ENCODE measurements around the gene TENM3.

TENM3 gene

DNA sequence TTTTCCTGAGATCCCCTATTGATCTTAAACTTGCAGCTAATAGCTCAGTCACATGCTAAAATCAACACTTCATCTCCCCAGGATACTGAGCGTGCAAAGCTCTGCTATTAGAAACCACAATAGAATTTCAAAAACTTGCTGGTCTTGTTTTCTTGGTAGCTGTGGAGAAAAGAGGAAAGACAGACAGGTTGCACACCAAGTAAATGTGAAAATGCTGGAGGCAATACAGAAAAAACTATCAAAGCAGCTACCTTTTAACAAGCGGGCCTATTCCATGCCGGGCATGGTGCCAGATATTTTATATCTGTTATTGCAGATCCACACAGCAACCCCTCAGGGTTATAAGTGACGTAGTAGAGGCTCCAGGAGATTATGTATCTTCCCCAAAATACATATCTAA, 502.0 kb downstream of the TENM3 start:
- DNase-seq (ENCODE audit: low spot score), result no peak

DNA sequence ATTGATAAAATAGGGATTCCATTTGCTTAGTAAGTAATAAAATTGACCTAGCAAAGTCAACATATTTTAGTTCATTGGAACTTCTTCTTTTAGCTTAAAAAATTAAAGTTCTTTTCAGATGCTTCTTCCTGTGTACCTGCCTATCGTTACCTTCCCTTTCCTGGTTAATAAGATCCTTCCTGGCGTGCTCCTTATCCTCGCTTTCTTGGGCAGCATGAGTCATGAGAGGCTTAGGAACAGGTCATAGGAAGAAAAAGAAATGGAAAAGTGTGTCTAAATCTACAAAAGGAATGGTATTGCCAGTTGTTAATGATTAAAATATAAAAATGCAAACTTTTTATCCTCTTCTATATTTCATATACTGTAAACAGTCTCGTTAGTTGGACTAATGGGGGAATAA, 503.7 kb downstream of the TENM3 start:
- DNase-seq (ENCODE audit: low spot score), result no peak

DNA sequence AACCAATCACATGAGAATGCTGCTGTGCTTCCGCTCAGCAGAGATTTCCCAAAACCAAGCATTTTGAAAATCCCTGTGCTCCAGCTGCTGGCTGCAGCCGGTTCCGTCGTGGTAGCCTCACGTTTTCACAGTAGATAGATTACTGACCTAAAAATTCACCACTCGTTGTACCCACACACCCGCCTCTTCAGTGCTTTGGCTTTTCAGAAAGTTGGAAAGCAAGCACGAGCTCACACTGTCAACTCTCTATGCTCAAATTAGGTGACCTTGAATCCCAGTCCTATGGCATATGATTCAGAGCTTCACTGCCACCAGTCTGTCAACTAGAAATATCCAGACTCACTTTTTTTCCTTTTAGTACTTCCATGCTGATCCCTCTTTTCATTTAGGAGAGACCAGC, 505.1 kb downstream of the TENM3 start:
- no peak for DNase-seq (ENCODE audit: low spot score)

DNA sequence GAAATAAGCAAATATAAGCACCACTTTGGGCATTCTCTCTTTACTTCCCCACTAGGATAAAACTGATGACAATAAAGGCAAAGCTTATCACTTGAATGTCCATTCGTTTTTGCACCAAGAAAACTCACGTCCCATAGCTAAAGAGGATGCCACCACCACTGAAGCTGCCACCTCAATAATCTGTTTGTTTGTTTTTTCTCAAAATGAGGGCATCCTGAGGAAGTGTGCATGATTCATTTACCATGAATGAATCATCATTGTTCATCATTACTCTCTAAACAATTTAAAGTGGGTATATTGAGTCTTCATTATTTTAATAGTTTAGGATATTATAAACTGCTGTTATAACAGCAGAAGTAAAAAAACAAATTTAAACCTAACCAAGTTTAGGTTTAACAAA, 505.7 kb downstream of the TENM3 start:
- DNase-seq (ENCODE audit: low spot score), result peak; percentile 83

DNA sequence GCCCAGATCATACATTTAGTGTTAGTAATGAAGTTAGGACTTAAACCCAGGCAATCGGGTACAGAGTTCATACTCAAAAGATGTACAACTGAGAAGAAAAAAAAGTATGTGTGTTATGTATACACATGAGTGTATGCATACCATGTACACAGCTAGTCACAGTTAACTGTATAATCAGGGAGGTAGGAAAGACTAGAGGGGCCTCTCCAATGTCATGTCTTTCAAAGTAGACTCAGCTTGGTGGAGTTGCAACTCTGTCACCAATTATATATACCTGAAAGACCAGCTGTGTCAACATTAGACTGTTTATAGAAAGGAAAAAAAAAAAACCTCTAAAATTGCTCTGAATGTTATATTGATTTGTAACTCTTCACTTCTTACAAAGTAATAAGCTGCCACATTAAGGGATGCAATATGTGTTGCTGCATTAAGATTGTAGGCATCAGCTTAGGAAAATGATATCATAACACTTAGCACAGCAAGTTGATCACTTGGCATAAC, 506.5 kb downstream of the TENM3 start:
- no peak for DNase-seq (ENCODE audit: low spot score)

DNA sequence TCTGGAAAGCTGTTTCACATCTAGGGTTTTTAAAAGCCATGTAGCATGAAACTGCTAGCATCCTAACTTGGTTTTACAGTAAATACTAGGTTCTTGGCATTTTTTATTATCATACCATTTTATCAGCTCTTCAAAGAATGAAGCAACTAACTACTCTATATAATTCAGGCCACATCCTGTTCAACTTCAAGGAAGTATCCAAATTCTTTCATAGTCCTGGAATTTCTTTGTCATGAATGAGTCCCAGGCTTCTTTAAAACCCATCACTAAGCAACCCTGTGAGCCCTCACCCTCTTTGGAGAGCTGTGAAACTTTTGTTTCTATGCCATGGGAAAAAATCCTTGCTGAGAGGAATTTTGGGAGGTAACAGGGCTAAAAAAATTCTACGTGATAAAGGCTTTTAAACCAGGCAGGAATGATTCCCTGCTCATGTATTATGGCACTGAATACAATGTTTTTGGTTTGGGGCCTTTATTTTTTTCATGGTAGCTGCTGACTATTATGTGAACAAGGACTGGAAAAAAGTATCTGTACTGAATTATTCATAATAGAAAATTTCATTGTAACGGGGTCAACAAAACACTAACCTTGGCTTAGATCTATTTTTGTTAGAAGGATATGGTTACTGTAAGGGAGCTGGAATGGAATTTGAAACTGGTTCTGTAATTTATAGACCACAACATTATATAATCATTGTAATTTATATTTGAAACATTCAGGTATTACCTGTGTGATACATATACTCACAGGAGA, 509.1 kb downstream of the TENM3 start:
- DNase-seq (ENCODE audit: low spot score), result peak; percentile 82

DNA sequence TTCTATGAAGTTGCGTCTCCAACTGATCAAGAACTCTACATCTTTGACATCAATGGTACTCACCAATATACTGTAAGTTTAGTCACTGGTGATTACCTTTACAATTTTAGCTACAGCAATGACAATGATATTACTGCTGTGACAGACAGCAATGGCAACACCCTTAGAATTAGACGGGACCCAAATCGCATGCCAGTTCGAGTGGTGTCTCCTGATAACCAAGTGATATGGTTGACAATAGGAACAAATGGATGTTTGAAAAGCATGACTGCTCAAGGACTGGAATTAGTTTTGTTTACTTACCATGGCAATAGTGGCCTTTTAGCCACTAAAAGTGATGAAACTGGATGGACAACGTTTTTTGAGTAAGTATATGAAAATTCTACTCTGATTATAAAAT, 511.7 kb downstream of the TENM3 start:
- no peak for DNase-seq (ENCODE audit: low spot score)

DNA sequence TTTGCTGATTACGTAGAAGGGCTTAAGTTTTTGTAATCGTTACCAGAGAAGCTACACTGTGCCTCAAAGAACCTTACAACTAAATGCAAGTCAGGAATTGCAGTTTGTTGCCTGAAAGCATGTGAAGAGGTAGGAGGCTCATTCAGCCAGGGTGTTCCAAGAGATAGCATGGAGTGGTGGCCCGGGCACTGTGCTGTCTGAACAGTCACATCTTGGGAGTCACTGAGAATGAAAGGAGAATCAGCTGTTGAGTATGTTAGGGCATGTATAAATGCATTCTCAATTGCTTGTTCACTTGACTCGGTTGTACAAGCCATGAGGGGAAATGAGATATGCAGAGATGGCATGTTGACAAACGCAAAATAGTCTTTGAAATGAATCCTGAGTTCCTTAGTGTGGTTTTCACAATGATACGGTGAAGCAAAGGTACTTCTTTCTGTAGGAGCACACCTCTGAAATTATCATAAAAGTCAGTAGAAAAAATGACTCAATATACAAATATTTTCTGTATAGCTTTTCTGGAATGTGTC, 513.0 kb downstream of the TENM3 start:
- DNase-seq (ENCODE audit: low spot score), result no peak

DNA sequence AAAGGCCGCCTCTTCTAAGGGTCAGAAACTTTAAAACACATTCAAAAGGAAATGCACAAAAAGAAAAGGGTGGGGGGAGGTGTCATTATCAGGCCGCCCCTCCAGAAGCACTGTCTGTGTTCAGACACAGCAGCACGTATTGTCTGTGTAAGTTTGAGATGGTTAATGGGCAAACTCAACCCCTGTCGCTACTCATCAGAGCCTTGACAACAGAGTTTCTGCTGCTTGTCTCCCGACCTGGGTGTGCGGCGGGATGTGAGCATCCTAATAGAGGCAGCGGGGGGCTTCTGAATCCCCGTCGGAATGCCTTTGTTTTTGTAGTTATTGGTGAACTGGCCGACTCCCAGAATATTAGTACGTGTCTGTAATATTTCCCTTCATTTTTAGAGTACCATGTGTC, 515.1 kb downstream of the TENM3 start:
- DNase-seq (ENCODE audit: low spot score), result no peak

DNA sequence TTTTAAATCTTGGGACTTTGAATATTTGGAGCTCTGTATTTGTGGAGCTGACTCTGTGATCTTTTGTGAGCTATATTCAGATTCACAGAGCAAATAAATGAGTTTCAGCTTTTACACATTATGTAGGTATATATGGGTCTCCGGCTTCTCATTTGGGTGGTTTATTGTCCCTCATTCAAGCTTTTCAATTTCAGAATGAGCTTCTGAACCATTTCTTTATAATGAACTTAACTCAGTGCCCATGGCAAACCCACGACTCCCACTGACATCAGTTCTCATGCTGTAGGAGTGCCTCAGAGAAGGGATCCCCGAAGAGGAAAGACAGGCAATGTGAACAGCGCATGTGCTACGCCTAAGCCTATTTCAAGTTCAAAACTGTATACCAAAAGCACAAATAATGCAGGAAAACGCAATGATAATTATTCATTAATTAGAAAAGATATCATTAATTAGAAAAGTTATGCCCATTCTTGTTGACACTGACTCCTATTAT, 517.4 kb downstream of the TENM3 start:
- DNase-seq (ENCODE audit: low spot score), result no peak

DNA sequence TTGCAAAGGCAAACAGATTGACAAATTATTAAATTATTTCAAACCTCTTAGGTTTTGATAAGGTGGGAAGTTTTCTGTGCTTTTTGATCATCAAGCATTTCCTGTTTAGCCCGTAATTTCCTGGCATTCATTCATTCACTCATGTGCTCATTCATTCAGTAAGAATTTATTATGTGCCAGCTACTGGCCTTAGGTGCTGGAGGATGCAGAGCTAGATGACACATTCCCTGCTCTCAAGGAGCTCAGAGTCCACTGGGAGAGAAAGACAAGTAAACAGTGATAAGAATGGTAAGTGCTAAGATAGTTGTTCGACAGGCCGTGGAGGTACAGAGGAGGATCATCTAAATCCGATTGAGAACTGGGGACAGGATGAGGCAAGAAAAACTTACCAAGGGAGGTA, 520.9 kb downstream of the TENM3 start:
- peak; percentile 48 for DNase-seq (ENCODE audit: low spot score)

DNA sequence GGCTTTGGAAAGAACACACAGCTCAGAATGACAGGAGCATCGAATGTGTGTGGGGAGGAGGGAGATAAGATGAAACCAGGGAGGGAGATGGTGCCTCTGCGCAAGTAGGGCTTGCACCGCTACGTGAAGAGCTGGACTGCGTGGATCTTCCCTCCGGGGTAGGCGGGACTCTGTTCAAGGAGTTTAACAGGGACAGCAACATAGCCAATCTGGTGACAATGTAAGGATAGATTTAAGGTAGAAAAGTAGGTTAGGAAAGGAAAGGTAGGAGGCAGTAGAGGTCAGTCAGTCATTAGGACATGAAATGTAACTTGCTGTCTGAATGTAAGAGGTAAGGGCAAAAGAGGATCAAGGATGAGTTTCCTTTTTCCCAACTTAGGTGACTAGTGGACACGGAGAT, 521.4 kb downstream of the TENM3 start:
- DNase-seq (ENCODE audit: low spot score), result no peak

DNA sequence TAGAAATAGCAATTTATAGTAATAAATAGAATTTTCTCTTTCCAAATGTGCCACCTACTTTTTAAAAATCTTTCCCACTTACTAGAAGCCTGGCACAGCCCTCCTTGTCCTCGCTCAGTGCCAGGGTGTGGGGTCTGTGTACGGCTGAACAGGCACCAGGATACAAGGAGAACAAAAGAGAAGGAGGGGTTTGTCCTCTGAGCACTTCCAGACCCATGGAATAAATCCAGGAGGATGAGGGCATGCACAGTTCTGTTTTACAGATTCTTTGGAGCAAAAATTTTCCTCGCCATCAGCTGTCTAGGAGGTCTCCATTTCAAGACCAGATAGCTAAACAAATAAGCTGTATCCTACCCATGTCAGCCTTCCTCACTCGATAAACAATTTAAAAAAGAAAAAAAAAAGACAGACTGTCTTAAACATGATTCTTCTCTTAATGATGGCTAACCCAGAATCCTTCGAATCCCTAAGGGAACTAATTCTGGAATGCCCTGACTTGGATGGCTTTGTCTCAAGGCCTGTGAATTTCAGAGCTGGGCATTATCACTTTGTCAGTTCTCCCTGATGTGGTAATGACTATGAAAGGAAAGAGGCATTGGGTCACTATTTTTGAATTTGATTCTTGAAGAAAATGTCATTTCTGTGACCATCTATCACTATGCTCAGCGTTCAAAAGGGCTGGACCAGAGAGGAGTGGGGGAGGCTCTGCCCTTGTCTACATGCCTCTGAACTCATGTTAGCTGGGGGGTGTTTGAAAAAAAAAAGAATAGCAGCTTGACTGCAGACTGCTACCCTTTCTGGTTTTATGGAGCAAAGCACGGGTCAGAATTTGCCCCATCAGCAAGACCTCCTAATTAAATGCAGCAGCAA, 523.0 kb downstream of the TENM3 start:
- no peak for DNase-seq (ENCODE audit: low spot score)

DNA sequence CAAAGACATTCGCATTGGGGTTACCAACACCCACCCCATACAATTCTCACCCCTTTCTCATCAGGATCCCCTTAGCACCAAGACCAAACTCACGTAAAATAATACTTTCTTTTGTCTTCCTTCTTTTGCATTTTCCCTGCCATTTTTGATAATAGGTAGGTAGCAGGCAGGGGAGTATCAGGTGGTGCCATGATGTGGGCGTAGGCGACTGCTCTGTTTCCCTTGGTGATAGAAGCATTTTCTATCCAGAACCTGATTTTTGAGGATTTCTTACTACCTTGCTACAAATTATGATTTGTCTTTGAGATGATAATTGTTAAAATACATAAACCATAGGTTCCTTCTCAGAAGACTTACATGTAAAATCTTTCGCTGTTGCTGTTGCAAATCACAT, 523.7 kb downstream of the TENM3 start:
- DNase-seq (ENCODE audit: low spot score), result no peak

DNA sequence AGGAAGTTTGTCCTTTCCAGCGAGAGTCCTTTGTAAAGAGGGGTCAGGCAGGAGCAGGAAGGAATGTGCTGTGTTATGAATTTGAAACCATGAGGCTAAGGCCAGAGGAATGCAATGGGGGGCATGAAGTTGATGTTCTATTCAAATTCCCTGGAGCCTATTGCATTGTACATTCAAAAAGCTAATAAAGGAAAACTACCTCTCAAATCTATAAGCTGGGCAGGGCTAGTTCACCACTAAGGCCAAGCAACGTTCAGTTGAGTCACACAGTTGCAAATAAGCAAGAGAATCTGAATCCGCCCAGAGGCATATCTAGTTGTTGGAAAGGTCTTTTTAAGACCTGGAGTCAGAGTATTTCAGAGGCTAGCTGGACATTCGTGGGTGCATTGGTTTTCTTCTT, 525.6 kb downstream of the TENM3 start:
- no peak for DNase-seq (ENCODE audit: low spot score)

DNA sequence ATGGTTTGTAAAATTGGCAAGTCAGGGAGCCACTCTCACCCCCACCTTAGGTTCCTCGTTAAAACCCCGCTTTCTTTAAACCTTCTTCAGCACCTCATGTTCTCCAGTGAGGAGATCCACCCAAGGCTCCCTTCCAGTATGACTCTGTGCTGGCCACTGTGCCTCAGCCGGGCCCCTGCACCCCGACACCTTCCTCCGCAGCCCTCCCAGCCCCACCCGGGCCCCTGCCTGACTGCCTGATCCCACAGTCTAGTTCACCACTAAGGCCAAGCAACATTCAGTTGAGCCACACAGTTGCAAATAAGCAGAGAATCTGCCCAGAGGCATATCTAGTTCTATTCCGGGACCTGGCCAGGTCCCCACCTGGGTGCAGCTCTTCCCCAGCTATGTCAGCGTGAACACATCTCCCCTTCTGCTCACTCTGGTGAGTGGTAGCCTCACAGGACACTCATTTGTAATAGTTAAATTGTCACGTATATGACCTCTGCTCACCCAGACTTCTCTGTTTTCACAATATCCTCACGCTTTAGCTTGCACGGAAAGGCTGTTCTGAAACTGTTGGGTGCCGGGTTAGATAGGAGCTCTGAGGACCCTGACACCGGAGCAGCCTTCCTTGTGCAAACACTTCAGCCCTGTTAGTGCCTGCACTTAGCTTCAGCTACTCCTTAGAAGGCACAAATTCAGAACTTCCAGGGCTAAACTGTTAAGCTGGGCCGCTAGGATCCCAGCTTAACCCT, 527.2 kb downstream of the TENM3 start:
- no peak for DNase-seq (ENCODE audit: low spot score)

DNA sequence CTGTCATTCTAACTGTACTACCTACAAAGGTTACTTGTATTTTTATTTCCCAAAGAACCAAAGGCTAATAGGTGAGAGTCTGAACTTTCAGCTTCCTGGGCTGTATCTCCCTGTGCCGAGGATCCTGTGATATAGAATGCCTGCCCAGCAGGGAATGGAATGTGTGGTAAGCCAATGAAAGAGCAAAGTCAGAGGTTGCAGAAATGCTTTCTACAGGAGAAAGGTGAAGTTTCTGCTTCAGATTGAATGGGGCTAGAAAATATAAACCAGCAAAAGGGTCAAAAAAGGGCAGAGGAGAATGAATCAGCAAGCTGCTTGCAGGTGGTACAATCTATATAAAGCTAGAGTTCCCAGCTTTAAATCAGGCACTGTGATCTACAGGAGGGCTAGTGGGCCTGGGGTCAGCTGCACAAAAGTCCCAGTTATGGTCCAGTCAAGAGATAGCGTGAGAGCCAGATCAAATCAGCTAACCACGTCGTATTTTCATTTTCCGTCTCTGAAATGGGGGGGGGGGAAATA, 527.9 kb downstream of the TENM3 start:
- DNase-seq (ENCODE audit: low spot score), result no peak

DNA sequence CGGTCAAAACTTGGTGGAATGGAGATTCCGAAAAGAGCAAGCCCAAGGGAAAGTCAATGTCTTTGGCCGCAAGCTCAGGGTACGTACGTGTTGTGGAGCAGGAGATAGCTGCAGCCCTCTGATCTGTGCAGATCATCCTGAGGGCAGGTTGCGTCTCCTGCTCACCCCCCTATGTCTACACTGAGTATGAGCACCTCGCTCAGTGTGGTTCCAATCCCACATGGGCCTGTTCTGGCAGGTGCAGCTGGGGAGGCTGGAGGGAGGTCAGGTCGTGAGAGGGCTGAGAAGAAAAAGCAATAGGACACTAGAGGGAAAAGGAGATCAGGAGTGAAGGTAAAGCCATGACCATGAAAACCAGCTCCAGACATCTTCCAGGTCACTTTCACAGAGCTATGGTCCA, 531.9 kb downstream of the TENM3 start:
- DNase-seq (ENCODE audit: low spot score), result no peak

DNA sequence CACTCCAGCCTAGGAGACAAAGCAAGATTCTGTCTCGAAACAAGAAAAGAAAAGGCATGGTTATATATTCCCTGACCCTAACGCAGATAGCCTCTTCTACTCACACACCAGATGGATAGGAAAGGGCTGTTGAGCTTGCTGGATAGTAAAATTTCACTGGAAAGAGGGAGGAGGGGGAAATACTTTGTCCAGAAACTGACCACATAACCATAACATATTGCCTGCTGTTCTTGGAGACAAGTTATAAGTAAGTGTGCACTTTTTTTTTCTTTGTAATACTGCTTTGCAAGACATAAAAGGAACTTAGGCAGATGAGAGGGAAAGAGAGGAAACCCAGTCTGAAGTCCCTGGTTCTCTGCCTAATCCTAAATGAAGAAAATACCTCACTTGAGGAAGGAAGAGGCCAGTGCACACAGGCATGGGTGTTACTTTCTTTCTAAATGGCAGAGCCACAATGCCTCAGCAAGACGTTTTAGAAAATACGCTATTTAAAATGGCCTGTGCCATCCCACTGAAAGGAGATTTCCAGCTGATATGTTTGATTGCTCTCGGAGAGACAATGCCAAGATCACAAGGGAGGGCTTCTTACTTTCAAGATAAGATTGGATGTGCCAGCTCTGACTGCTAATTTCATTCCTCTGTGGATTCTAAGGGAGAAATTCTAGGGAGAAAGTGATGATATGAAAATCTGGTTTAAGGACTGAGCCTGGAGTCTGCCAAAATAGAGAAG, 533.3 kb downstream of the TENM3 start:
- DNase-seq (ENCODE audit: low spot score), result no peak

DNA sequence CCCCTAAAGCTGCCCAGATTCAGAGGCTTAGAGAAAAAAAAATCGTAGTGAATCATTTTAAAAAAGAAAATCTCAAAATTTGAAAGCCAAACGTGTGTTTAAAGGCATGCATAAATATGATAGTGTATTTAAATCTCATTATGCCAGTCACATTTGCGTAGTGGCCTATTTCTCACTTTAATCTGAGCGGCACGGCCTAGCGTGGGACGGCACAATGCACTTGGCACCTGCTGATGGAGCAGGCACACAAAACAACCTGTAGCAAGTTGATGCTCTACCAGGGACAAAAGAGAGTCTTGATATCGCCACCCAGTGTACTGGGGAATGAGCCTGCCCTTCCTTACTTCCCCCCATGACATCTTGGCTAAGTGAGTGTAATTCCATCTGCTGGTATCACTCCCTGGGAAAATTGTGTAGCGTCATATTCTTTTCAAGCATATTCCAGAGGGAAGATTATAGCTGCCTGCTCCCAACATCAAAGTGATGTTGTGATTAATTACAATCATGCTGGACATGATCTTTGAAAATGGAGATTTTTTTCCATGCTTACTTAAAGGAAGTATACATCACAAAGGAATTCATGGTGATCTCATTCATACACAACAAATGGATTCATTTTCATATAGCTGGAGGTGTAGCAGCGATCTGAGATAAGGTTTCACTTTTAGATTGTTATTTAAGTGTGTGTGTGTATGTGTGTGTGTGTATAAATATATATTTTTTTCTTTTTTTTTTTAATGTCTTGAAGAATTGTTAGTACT, 535.2 kb downstream of the TENM3 start:
- DNase-seq (ENCODE audit: low spot score), result peak; percentile 19

DNA sequence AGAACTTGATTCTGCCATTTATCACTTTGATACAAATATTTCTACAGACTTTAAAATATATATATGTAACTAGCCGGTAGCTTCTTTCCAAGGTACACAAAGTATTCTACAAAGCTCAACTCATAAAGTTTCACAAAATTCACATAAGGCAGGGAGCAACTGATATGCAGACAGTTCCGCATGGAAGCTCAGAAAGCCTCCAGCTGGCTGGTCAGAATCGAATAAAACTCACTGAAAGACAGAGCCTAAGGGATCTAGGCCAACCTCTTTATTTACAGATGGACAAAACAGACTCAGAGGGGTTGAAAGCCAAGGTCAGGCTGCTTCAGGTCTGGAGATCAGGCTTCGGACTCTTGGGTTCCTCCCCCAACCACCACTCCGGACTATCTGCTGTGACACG, 543.8 kb downstream of the TENM3 start:
- DNase-seq (ENCODE audit: low spot score), result no peak

Data from kidney capillary endothelial cell (primary cell).